HG03460 (cell line): ENCODE measurements around the gene TNNT1.
"Not testable (repeated sequence)": the region's sequence is repeated elsewhere in the genome, so short reads cannot be mapped to it uniquely, and the experiment has no call there.

Source experiments
- ATAC-seq: cut with Tn5 transposase; IDR thresholded peaks from one replicate; pipeline ENCODE4 v1.9.1; 2021; ENCODE audit not compliant: unreplicated experiment

Gene TNNT1

GRCh38 chr19:55169136-55169535 is 20.1 kb upstream of the TNNT1 start:
- ATAC-seq = no peak

GRCh38 chr19:55166530-55167268 is 17.7 kb upstream of the TNNT1 start, which contains the start of gene DNAAF3:
Gene DNAAF3, minus strand, starts transcription at chr19:55166613. Its CDS starts 200 bp downstream, at chr19:55166413.
- peak; percentile 94 for ATAC-seq

- peak; percentile 12 for ATAC-seq
These were observed 17.0 kb upstream of the TNNT1 start for GRCh38 chr19:55165952-55166529.

DNA sequence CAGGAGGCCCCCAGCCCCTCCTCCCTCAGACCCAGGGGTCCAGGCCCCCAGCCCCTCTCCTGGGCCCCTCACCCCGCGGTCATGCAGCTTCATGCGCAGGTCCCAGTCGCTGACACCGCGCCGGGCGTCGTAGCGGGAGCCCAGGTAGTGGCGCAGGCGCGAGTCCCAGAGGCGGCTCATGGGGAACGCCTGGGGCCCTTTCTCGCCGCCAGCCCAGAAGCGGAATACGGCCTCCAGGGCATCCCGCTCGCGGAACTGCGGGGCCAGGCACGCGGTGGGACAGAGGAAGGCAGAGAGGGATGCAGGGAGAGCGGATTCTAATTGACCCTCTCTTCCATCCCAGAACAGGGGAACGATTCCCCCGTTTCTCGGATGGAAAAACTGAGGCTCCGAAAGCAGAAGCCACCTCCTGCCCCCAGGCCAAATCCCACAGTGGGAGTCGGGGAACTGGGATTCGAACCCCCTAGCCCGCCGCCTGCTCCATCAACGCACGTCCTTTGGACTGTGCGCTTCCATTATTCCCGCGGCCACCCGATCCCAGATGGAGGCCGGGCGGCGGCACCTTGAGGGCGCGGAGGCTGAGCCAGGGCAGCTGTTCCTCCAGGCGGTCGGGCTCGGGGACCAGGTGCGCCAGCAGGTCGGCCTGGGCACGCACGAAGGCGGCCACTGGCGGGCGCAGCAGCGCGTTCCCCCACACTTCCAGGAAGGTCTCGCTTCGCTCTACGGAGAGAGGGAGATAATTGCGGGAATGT is 12.7 kb upstream of the TNNT1 start:
- no peak for ATAC-seq

DNA sequence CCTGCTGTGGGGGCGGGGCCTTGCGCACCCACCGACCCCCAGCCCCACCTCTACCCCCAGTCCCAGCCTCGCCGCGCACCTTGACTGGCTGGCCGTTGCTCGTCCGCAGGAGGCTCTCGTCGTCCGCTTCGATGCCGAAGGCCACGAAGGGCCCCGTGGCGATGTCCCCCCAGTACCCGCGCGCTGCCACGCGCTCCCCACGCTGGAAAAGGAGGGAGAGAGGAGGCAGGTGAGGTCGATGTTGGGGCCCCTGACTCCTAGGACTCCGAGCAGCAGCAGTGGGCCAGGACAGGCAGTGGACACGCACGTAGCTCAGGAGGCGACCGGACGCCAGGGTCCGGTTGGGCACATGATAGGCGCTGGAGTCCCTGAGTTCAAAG is 12.0 kb upstream of the TNNT1 start:
- ATAC-seq = no peak

GRCh38 chr19:55160128-55160985 is 11.4 kb upstream of the TNNT1 start:
- ATAC-seq = no peak

DNA sequence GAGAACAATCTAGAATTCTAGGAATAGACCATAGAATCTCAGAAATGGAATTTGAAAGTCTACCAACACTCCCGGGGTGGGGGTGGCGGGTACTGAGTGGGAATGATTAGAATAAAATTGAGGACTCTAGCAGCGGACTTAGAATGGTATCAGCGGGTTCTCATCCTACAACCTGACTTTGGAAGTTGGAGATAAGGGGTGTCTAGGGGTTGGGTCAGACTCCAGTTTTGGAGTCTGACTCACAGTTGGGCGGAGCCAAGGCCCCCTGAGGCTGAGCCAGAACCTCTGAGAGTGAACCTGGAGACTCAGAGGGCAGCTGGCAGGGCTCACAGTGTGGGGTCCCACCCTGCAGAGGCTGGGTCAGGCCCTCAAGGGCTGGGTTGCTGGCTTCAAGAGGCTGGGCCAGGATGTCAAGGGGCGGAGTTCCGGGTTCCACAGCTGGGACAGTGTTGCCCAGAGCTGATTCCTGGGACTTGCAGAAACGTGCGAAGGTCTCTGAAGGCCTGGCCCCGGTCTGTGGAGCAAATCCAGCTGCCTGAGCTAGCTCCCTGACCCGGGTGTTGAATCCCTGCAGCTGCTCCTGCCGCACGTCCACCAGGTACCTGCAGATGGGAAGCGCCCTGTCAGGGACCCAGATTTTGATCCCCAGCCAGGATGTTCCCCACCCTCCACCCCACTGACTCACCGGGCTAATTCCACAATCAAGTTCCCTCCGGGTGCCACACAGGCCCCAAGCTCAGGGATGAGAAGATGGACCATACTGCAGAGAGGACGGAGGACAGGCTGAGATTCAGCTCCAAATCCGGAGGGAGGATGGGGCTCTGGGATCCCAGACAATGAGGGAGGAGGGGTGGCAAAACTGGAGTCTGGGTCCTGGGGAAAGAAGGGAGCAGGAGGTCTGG is 10.1 kb upstream of the TNNT1 start:
- no peak for ATAC-seq

GRCh38 chr19:55158423-55158822 is 9.4 kb upstream of the TNNT1 start:
- ATAC-seq = no peak

DNA sequence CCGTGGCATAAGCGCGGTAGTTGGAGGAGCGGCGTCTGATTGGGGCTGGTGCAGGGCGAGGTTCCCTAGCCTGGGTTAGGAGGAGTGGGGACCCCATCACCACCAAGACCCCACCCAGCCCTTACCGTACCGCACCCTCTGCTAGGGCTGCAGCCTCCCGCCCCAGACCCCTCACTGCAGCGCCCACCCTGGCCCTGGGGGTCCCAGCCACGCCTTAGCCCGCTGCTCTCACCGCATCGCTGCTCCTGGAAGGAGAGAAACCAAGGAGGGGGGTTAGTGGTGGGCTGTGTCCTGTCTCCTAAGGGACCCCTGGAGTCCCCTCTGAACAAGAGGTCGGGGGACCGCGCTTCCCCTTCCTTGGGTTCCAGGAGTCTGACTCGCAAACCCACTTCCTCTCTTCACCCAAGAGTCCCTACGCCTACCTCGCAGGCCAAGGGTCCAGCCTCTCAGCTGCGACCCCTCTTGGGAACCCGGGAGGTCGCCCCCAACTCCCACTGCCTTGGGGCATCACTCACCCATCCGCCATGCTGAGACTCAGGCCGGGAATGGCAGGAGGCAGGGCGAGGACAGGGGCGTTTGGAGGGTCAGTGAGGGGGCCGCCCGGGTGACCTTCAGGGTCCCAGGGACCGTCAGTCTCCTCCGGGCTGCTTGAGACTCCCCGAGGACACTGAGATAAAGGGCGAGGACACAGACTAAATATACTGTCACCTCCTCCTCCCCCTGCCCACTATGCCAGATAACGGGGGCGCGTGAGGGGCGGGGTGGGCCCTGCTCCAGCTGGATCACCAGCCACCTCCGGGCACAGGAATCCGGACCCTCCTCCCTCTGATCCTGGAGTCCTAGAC is 8.3 kb upstream of the TNNT1 start, which contains the start of gene TNNI3:
TSS of gene TNNI3 (minus strand) at position 669 of the 845 bp plus-strand sequence. CDS start at position 526, 143 bp downstream.
- ATAC-seq = no peak

DNA sequence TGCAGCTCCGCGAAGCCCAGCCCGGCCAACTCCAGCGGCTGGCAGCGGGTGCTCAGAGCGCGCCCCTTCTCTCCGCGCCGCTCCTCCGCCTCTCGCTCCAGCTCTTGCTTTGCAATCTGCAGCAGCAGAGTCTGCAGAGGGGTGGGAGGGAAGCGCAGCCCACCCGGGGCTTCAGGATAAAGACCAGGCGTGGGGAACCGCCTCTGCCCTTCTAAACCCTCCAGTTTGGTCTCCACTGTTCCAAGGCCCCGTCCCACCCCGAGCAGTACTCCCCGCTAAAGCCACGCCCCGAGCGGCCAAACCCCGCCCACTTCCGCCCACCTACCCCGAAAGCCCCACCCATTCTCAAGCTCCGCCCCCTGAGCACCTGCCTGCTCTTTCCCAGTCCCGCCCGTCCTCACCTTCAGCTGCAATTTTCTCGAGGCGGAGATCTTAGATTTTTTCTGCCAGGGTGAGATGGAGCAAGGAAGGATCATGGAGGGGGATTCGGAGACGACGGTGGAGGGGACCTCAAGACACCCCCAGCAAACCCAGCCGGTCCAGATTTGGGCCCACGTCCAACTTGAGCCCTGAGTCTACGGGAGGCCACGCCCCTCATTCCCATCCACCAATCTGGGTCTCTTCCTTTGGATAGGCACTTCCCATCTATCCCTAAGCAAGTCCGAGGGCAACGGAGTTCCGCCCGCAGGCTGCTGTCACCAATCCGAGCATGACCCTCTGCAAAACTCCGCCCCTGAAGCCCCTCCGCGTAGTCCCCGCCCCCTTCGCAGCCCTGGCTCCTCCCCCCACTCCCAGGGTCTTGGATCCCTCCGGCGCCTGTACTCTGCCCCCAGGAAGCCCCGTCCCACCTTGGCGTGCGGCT is 7.4 kb upstream of the TNNT1 start:
- ATAC-seq = no peak

GRCh38 chr19:55155784-55156183 is 6.8 kb upstream of the TNNT1 start:
- not testable (repeated sequence) for ATAC-seq

DNA sequence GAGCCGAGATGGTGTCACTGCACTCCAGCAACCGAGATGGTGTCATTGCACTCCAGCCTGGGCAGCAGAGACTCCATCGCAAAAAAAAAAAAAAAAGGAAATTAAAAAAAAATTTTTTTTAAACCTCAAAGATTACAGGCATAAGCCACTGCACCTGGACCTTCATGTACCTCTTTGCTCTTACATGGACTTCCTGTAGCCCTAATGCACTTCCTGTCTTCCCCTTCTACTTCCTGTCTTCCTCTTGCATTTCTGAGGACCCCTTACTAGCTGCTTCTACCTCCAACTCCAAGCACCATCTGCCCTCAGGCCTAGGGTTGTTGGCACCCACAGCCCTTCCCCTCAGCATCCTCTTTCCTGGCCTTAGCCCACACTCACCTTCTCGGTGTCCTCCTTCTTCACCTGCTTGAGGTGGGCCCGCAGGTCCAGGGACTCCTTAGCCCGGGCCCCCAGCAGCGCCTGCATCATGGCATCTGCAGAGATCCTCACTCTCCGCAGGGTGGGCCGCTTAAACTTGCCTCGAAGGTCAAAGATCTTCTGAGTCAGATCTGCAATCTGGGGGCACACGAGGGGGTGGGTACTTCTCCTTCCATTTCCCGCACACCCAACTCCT is 4.8 kb upstream of the TNNT1 start:
- ATAC-seq = no peak

GRCh38 chr19:55152017-55152416 is 3.0 kb upstream of the TNNT1 start:
- no peak for ATAC-seq

DNA sequence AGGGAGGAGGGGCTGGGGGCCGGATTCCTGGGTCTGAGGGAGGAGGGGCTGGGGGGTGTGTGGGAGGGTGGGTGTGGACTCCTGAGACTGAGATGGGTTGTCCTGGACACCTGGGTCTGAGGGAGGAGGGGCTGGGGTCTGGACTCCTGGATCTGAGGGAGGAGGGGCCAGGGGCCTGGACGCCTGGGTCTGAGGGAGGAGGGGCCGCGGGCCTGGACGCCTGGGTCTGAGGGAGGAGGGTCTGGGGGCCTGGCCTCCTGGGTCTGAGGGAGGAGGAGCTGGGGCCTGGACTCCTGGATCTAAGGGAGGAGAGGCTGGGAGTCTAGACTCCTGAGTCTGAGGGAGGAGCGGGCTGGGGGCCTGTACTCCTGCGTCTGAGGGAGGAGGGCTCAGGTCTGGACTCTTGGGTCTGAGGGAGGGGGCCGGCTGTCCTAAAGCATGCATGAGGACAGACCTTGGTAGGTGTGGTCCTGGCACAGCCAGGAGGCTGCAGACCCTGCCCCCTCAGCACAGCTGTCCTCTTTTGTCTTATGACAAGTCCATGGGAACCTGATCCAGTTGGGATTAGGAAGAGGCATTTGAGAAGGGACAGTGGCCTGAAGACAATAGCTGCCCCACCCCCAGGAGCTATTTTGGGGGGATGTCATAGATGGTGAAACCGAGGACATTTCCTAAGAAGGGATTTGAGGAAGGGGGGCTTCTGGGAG is 1.3 kb downstream of the TNNT1 start:
- ATAC-seq = no peak

- ATAC-seq = no peak
These were observed 2.2 kb downstream of the TNNT1 start for GRCh38 chr19:55146705-55147273.

DNA sequence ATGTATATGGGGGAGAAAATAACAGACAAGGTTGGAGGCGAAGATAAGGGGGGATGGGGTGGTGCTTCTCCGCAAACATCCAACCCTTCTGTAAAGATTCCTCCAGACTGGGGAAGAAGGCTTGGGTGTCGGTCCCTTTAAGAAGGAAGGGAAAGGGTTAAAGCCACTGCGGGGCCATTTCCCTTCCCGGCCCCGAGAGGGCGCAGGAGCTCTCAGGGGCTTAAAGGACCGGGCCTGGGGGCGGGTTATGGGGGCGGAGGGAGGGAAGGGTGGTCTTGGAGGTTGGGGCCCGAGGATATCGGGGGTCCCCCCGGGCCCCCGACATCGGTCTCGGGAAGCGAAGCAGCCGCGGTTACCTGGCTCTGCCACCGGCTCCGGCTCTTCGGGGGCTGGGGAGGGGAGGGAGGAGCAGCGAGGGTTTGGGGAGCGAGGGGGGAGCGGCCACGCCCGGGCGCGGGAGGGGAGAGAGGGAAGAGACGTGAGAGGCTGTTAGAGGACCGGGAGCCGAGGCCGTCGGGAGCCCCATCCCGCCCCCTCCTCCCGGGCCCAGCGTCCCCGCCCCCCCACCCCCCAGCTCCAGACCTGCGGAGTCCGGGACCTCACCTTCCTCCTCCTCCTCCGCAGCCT is 2.8 kb downstream of the TNNT1 start:
- ATAC-seq = no peak
